Uterus (tissue), 2 donors: ENCODE results near the gene POLR3E.

Experiments used
- POLR2A ChIP-seq, 2 donors: fragments of 450-650 bp; IDR thresholded peaks; one replicate each; pipeline ENCODE4 v1.6.1; 2016; ENCODE audit warnings: antibody characterized with exemption in 2 of 2, mild to moderate bottlenecking in 1 of 2, moderate library complexity in 1 of 2
- TF ChIP-seq, protein P1 (sequence below), 4 experiments: fragments of 200-600 bp in 2 of 4; fragments of 450-650 bp in 2 of 4; sonication (generic) in 2 of 4; IDR thresholded peaks; one replicate each; pipeline ENCODE4 v1.5.1; 2016 to 2019; ENCODE audit warnings: antibody characterized with exemption in 4 of 4, mild to moderate bottlenecking in 2 of 4, moderate library complexity in 1 of 4

GRCh38 chr16:22314661-22315626 lies 17.7 kb downstream of the POLR3E start:
- TF ChIP-seq, protein P1, sequence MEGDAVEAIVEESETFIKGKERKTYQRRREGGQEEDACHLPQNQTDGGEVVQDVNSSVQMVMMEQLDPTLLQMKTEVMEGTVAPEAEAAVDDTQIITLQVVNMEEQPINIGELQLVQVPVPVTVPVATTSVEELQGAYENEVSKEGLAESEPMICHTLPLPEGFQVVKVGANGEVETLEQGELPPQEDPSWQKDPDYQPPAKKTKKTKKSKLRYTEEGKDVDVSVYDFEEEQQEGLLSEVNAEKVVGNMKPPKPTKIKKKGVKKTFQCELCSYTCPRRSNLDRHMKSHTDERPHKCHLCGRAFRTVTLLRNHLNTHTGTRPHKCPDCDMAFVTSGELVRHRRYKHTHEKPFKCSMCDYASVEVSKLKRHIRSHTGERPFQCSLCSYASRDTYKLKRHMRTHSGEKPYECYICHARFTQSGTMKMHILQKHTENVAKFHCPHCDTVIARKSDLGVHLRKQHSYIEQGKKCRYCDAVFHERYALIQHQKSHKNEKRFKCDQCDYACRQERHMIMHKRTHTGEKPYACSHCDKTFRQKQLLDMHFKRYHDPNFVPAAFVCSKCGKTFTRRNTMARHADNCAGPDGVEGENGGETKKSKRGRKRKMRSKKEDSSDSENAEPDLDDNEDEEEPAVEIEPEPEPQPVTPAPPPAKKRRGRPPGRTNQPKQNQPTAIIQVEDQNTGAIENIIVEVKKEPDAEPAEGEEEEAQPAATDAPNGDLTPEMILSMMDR (IDR thresholded peaks at IDR 0.05): no peak
- TF ChIP-seq POLR2A (IDR thresholded peaks at IDR 0.05): no peak
